Heart left ventricle (tissue), 16 donors: ENCODE measurements around the gene BCL11A. TPM values are rescaled to one million over a fixed set of nuclear protein-coding genes. Genes with fewer than 3 reads are reported as not detected.
A peak's percentile ranks its signal among the peaks of the same experiment; 100 is the strongest.

ENCODE experiments used
- ATAC-seq, 4 donors: fragments of 200-7000 bp; cut with Tn5 transposase; one replicate each; pipeline ENCODE4 v1.9.1; 2020 to 2022; ENCODE audit warnings: moderate library complexity in 4 of 4, mild to moderate bottlenecking in 3 of 4, moderate number of reproducible peaks in 1 of 4
- DNase-seq, 5 donors: peaks; one replicate each; pipeline ENCODE4 v3.0.0-alpha.2; 2020
- H3K27ac ChIP-seq, 12 donors: fragments of 200-600 bp; sonication (generic) in 4 of 12; one replicate each; pipeline versions ENCODE4 v1.5.0 to v1.8.0; 2016 to 2022; ENCODE audit warnings: mild to moderate bottlenecking in 2 of 12
- H3K27me3 ChIP-seq, 9 donors: fragments of 200-600 bp; sonication (generic) in 2 of 9; one replicate each; pipeline versions ENCODE4 v1.5.1 to v1.8.0; 2016 to 2022; ENCODE audit warnings: mild to moderate bottlenecking in 3 of 9
- H3K36me3 ChIP-seq, 9 donors: fragments of 200-600 bp; sonication (generic) in 2 of 9; one replicate each; pipeline versions ENCODE4 v1.5.0 to v1.8.0; 2018 to 2022; ENCODE audit warnings: mild to moderate bottlenecking in 2 of 9
- H3K4me1 ChIP-seq, 12 donors: fragments of 200-600 bp; sonication (generic) in 4 of 12; one replicate each; pipeline versions ENCODE4 v1.5.0 to v1.8.0; 2016 to 2022; ENCODE audit warnings: mild to moderate bottlenecking in 3 of 12
- H3K4me3 ChIP-seq, 12 donors: fragments of 200-600 bp; sonication (generic) in 4 of 12; one replicate each; pipeline versions ENCODE4 v1.5.0 to v1.8.0; 2017 to 2022; ENCODE audit warnings: mild to moderate bottlenecking in 9 of 12, moderate library complexity in 4 of 12
- H3K9me3 ChIP-seq, 12 donors: fragments of 200-600 bp; sonication (generic) in 4 of 12; one replicate each; pipeline versions ENCODE4 v1.5.0 to v1.8.0; 2016 to 2022; ENCODE audit warnings: mild to moderate bottlenecking in 1 of 12
- POLR2A ChIP-seq, 2 donors: fragments of 450-650 bp; IDR thresholded peaks; one replicate each; pipeline ENCODE4 v1.6.1; 2017; ENCODE audit warnings: antibody characterized with exemption in 2 of 2, mild to moderate bottlenecking in 2 of 2, moderate library complexity in 2 of 2
- WGBS, 4 donors: extraction: QIAGEN DNeasy Blood & Tissue Kit in 2 of 4; methylation state at CpG; one replicate each; pipeline versions ENCODE4 v1.1.5 to v1.1.7; 2013 to 2018; 5-methylcytosine and 5-hydroxymethylcytosine counted together
- intact Hi-C, 10 donors: fragments of 100-400 bp; cut with DNase I; formaldehyde crosslinking; loops; one replicate each; pipeline versions ENCODE4 v1.11.1 to v1.14.2; 2022
- polyA plus RNA-seq, 2 donors: library from polyadenylated mRNA; stranded (reverse); fragments of 200-250 nt; gene quantifications; one replicate each; pipeline ENCODE4 v1.2.3, GENCODE V29; 2013
- total RNA-seq, 9 donors: library from RNA; depleted of rRNA in 2 of 9; stranded (reverse); fragments of >200 nt in 2 of 9; fragmentation: NEBNext Ultra II Directional in 3 of 9; extraction: Animal tissue kit (Norgen Biotek cat#: 25700) in 3 of 9; gene quantifications; one replicate each; pipeline versions ENCODE4 v1.1.0 to v1.2.4, GENCODE V29; 2016 to 2023
- TF ChIP-seq, protein P1 (sequence below), 12 donors: fragments of 200-600 bp; sonication (generic) in 4 of 12; IDR thresholded peaks; one replicate each; pipeline versions ENCODE4 v1.5.0 to v1.8.0; 2018 to 2022; ENCODE audit warnings: antibody characterized with exemption in 12 of 12, mild to moderate bottlenecking in 5 of 12
- donor health status: ischemic (EF 13 %, LVEDD 7.1; RV severe dilation, severe dysfunction).
- donor health status: healthy with polysubstance abuse.
- donor health status: DM: no; HTN: yes; CAD: no.
- donor health status: DM: no; HTN: no; CAD: no.
- donor health status: ischemic (EF 25% LVEDD 6.9; RV normal size, moderate dysfunction).
- donor health status: ischemic (EF 25% LVEDD 5.7; RV mildly dilated, moderate dysfunction).
- donor health status: healthy.
- donor health status: DM: yes; HTN: yes; CAD: no.
- donor health status: ischemic (EF 35%, LVEDD 5.7; RV mildly dilated, moderate dysfunction).
- donor health status: nonischemic (EF 11% LVEDD 7.7; RV severe dilation, severe dysfunction).
- donor health status: DM: yes; HTN: yes; CAD: no.
- donor health status: PGD.
- donor health status: ischemic (EF 29% LVEDD 5.4; RV normal size, mild dysfunction).
- donor health status: nonischemic (EF 23%, LVEDD 6.1; RV moderate dilation, normal function).

BCL11A gene
- total and polyA plus RNA-seq, 11 donors: 5.6 to 31.9 (median 20.2) TPM

DNA sequence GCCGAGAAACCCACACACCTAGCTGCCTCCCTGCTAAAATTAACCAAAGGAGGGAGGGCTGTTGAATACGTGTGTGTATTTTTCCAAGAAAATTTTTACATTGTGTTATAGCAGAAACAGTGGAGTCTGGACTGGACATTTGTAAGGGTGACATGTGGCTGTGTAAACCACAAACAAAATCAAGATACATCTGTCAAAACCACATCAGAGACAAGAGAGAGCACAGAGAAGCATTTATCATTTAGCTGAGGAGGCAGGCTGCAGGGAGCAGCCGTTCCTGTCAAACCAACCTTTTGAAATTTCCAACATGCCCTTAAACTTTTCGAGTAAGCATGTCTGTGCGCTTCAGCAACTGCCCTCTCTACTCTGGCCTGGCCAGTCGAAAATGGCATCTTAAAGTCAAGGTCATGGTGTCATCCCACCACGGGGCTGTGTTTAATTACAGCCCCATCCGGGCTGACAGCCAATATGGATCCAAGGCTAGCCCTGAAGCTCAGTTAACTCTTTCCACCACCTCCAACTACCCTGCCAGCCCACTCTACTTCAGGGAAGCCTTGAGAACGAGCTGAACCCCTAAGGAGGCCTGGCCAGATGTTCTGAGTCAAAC is 8.4 kb downstream of the BCL11A start:
- 29 to 37% (median 34%) methylated on average over 9 of the region's 9 CpGs for WGBS, 4 donors
- peak overlapping the region in 11 of 12 donors; percentile 44 to 89 (median 68) for H3K27ac ChIP-seq
- intact Hi-C loops: loop anchor here in 4 of 10 donors (5.0 kb wide), 4 partner anchors 38 to 208 kb away; no protein-coding TSS in a partner anchor
- H3K4me1 ChIP-seq: peaks cover 0 to 54% (median 16%) of the 10 kb centered on the region in 12 donors
- H3K4me3 ChIP-seq: no peak overlapping the region
- TF ChIP-seq, protein P1, sequence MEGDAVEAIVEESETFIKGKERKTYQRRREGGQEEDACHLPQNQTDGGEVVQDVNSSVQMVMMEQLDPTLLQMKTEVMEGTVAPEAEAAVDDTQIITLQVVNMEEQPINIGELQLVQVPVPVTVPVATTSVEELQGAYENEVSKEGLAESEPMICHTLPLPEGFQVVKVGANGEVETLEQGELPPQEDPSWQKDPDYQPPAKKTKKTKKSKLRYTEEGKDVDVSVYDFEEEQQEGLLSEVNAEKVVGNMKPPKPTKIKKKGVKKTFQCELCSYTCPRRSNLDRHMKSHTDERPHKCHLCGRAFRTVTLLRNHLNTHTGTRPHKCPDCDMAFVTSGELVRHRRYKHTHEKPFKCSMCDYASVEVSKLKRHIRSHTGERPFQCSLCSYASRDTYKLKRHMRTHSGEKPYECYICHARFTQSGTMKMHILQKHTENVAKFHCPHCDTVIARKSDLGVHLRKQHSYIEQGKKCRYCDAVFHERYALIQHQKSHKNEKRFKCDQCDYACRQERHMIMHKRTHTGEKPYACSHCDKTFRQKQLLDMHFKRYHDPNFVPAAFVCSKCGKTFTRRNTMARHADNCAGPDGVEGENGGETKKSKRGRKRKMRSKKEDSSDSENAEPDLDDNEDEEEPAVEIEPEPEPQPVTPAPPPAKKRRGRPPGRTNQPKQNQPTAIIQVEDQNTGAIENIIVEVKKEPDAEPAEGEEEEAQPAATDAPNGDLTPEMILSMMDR (IDR thresholded peaks at IDR 0.05): no peak
- no peak for TF ChIP-seq POLR2A (IDR thresholded peaks at IDR 0.05)
- H3K27me3 ChIP-seq: peaks cover 0 to 64% (median 35%) of the 10 kb centered on the region in 9 donors
- H3K9me3 ChIP-seq: no peaks in the 10 kb centered on the region
- peak in 3 of 4 donors; percentile 19 to 71 (median 50) for ATAC-seq
- no peaks in the 10 kb centered on the region for H3K36me3 ChIP-seq
- DNase-seq: peak in 1 of 5 donors; percentile 43

DNA sequence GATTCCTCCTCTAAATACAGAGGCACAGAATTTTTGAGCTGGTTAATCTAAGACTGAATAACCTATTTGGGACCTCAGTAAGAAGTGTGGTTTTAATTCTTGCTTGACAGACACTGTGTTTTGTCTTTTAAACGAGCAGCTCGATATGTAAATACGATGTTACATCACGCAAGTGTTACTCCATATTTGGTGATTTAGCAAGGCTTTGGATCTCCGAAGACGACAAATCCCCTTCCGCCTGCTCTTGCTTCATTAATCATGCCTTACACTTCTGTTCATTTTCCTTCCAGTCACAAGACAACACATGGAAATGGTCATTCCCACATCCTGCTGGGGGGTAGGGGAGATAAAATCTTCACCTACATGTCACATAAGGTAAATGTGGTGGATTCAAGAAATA is 9.4 kb downstream of the BCL11A start:
- Histone ChIP-seq H3K27me3 (peaks cover 0 to 56% (median 29%) of the 10 kb centered on the region in 9 donors), H3K4me3 (peak overlapping the region in 1 of 12 donors; percentile 0), H3K36me3 (no peaks in the 10 kb centered on the region), H3K27ac (peak overlapping the region in 10 of 12 donors; percentile 44 to 89 (median 68)), H3K9me3 (no peaks in the 10 kb centered on the region), H3K4me1 (peaks cover 0 to 52% (median 12%) of the 10 kb centered on the region in 12 donors)
- no peak for DNase-seq
- 74 to 83% (median 79%) methylated on average over 7 of the region's 7 CpGs for WGBS, 4 donors
- intact Hi-C loops: no loop called here
- TF ChIP-seq POLR2A (IDR thresholded peaks at IDR 0.05): no peak
- TF ChIP-seq, protein P1 (IDR thresholded peaks at IDR 0.05): no peak
- ATAC-seq: no peak

GRCh38 chr2:60541056-60541651 is 12.3 kb downstream of the BCL11A start:
- WGBS, 4 donors: 48 to 57% (median 51%) methylated on average over 3 of the region's 3 CpGs
- Histone ChIP-seq H3K4me1 (peaks cover 0 to 62% (median 12%) of the 10 kb centered on the region in 12 donors), H3K4me3 (no peak overlapping the region), H3K36me3 (no peaks in the 10 kb centered on the region), H3K27ac (peak overlapping the region in 3 of 12 donors; percentile 9 to 89 (median 17)), H3K9me3 (no peaks in the 10 kb centered on the region), H3K27me3 (peaks cover 0 to 41% (median 13%) of the 10 kb centered on the region in 9 donors)
- intact Hi-C loops: no loop called here
- DNase-seq (no peak), ATAC-seq (no peak)
- TF ChIP-seq, protein P1 (IDR thresholded peaks at IDR 0.05): no peak
- no peak for TF ChIP-seq POLR2A (IDR thresholded peaks at IDR 0.05)

GRCh38 chr2:60540074-60540473 is 13.4 kb downstream of the BCL11A start:
- no peaks in the 10 kb centered on the region for H3K36me3 ChIP-seq
- TF ChIP-seq POLR2A (IDR thresholded peaks at IDR 0.05): no peak
- TF ChIP-seq, protein P1 (IDR thresholded peaks at IDR 0.05): no peak
- intact Hi-C loops: no loop called here

More at GRCh38 chr2:60540074-60540473, 13.4 kb downstream of the BCL11A start:
- Histone ChIP-seq H3K4me3 (no peak overlapping the region), H3K4me1 (peaks cover 0 to 64% (median 18%) of the 10 kb centered on the region in 12 donors), H3K9me3 (no peaks in the 10 kb centered on the region), H3K27me3 (peaks cover 0 to 33% (median 12%) of the 10 kb centered on the region in 9 donors), H3K27ac (no peak overlapping the region)
- DNase-seq (no peak), ATAC-seq (no peak)
- WGBS, 4 donors: 79 to 90% (median 87%) methylated on average over 2 of the region's 2 CpGs
